NCI-H748 (cell line): ENCODE measurements around the gene EFNA4.
"Not testable (repeated sequence)": the region's sequence is repeated elsewhere in the genome, so short reads cannot be mapped to it uniquely, and the experiment has no call there.

Experiments
- DNase-seq: peaks from one replicate; lab custom pipeline; 2025; ENCODE audit not compliant: unreplicated experiment; lab: John Stamatoyannopoulos, UW

EFNA4 gene

DNA sequence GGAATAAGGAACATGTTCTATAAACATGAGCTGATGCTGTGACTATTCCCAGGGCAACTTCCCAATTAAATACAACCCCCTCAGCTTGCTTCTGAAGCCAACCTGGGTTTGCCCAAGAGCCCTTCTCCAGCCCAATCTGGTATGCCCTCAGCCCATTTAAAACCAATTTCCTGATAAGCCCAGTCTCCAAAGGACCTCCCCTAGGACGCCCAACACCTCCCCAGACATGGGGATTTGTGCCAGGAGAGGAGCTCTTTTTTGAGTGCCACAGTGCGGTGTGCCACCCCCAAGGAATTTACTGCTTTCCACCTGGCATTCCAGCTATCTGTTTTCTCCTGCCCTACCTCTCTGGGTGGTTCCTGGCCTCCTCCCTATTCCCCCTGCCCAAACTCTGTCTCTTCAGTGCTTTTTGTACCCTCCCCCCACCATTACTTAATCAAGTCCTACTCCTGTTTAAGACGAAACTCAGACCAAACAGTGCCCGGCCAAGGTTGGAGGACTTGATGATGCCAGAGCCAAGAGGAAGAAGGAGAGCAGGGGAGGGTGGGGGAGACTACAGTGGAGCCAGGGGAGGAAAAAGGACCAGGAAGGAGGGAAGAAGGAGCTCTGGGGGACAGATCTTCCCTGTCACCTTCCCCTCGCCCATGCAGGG, 52.7 kb downstream of the EFNA4 start:
- no peak for DNase-seq

DNA sequence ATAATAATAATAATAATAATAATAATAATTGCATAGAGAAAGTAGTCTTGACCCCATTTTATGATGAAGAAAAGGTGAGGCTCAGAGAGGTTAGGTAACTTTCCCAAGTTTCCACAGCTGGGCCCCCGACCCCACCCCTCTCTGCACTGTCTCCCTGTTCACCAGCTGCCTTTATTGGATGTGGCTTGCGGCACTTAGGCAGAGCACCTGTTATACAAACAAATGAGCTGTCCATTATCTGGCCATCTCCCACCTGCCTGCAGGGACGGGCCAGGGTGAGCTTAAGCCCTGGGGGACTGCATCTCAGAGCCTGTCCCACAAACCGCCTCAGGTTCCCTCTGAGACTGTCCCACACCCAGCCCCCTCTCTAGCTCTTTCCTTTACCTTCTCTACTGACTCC, 54.1 kb downstream of the EFNA4 start:
- peak; percentile 76 for DNase-seq

DNA sequence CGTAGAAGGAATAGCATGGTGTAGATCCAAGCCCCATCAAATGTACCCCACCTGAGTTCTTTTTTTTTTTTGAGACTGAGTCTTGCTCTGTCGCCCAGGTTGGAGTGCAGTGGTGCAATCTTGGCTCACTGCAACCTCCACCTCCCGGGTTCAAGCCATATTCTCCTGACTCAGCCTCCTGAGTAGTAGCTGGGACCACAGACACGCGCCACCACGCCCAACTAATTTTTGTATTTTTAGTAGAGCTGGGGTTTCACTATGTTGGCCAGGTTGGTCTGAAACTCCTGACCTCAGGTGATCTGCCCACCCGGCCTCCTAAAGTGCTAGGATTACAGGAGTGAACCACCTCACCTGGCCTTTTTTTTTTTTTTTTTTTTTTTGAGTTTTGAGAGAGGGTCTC, 54.5 kb downstream of the EFNA4 start:
- not testable (repeated sequence) for DNase-seq
